GM19328 (cell line): ENCODE measurements around the gene SF3B4.
"Not testable (repeated sequence)": the region's sequence is repeated elsewhere in the genome, so short reads cannot be mapped to it uniquely, and the experiment has no call there.

Experiments
- ATAC-seq: cut with Tn5 transposase; IDR thresholded peaks from one replicate; pipeline ENCODE4 v1.9.1; 2021; ENCODE audit warnings: mild to moderate bottlenecking, moderate library complexity; ENCODE audit not compliant: unreplicated experiment

Gene SF3B4

DNA sequence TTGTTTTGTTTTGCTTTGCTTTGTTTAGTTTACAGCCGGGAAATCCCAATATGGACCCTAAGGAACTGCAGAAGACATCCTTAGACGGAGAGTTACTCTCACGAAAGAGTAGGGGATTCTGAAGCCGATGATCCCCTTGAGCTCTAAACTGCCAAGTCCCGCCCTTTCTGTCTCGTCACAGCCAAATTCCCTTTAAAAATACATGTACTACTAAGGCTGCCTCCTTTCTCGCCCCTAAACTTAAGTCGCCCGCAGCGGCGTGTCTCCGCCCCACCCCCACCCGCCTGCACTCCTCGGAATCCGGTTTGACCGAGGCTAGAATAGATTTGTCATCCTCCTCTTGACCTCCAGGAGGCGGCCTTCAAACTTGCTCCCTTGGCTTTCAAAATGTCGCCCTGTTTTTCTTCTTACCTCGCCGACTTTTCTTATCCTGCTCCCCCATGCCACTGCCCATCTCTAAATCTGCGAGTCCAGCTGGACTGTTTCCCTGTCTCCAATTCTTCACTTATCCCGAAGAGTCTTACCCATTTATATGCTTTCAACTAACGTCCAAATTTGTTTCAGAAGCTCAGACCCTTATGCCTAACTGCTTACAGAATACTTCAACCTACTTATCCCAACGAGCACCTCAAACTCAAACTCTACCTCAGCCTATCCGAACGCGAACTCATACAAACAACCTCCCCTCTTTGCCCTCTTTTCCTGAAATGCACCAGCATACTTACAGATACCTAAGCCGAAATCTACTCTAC, 39.2 kb downstream of the SF3B4 start:
- no peak for ATAC-seq

GRCh38 chr1:149887456-149888246, 40.0 kb downstream of the SF3B4 start:
- peak; percentile 36 for ATAC-seq

- ATAC-seq: not testable (repeated sequence)
These were observed 40.5 kb downstream of the SF3B4 start for GRCh38 chr1:149887196-149887455.

- ATAC-seq: peak; percentile 68
These were observed 41.0 kb downstream of the SF3B4 start for GRCh38 chr1:149886396-149887195.

DNA sequence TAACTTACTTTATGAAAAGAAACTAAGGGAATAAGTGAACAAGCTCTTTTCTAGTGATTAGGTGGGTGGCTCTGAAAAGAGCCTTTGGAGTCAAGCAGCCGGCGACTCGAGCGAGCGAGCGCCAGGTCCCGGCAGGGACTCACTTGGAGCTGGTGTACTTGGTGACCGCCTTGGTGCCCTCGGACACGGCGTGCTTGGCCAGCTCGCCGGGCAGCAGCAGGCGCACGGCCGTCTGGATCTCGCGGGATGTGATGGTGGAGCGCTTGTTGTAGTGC, 41.5 kb downstream of the SF3B4 start:
- ATAC-seq: not testable (repeated sequence)

DNA sequence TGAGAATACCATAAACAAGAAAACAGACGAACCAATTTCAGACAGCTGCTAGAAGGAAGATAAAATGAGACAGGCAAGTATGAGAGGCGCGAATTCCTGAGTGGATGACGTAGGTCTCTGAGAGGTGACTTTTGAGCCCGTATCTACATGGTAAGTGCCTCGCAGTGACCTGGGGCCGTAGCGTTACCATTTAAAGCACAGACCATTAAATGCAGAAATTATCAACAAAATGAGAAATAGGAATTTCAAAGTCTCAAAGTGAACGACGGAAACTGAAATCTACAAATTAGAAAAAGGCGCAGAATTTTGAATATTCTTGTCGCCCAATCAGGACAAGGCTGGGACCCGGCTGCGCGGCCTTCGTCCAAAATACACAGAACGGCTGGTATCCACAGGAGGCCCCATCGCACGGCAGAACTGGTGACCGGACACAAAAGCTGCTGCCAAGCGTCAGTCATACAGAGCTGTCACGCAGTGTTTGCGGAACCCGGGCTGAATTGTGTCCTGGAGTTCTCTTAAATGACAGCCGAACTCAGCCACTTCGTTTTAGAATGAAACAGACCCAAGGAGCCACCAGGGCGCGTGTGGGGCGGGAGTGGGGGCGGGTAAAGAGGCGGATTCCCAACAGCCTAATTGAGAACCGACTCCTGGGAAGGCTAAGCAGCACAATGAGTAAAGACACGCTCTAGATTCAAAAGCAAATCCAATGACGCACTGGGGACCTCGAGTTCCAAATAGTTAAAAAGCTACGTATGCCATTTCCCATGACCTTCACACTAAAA, 42.1 kb downstream of the SF3B4 start:
- ATAC-seq: no peak

DNA sequence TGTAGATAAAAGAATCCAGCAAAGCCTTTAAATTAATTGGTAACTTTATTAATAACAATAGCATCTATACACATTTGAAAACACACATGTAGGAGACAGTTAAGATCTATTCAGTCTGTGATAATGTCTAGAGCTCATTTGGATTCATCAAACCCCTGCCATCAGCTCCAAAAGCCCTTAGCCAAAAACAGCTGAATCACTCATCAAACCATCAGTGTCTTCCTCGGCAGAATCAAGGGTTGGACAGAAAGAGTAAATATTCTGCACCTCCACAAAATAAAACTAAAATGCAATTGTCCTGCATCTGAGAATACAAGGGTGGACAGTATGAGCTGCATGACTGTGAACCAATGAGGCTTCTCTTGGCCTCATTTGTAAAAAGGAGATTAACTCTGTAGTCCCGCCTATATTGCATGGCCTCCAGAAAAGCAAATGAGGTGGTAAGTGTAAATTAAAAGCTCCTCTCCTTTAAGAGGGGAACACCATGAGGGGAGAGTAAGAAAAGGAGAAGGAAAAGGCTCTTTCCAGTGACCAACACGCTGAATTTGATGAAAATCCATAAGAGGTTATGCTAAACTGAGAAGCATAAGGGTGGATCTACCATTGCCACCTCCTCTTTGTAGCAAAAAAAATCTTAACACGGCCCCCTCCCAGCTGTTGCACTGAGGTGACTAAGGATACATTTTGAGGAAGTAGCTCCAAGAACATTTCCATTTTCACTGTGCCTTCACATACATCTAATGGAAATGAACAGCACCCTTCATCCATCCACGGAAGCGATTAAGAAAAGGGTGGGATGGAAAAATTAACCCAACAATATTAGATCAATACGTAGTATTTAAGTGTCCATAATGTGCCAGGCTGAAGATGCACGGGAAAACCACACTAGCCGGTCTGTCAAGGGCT, 42.9 kb downstream of the SF3B4 start:
- ATAC-seq: no peak

DNA sequence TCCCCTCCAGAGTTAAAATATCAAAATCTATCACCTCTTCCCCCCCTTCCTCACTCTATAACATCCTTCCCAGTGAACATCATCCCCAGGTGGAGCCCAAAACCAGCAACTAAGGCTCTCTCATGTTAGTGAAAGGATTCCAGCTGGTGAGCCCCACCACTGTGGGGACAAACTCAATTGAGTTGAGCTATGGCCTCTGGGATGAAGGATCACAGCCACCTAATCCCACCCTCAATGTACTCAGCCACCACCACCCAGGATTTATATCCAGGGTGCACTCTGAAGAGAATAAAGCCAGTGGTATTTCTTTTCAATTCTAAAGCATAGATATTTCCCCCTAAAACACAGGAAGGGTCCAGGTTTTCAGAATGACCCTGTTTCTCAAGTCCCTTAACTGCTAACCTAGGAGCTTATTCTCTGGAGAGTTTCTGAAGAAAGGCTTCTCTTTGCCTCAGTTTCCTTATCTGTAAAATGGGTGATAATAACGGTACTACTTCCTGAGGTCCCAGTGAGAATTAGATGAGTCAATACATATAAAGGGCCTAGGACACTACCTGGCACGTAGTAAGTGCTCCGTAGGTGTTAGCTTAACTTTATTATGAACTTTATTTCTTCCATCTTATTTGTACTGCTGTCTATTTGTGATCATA, 43.9 kb downstream of the SF3B4 start:
- ATAC-seq: no peak

GRCh38 chr1:149881876-149882275, 45.7 kb downstream of the SF3B4 start:
- no peak for ATAC-seq

DNA sequence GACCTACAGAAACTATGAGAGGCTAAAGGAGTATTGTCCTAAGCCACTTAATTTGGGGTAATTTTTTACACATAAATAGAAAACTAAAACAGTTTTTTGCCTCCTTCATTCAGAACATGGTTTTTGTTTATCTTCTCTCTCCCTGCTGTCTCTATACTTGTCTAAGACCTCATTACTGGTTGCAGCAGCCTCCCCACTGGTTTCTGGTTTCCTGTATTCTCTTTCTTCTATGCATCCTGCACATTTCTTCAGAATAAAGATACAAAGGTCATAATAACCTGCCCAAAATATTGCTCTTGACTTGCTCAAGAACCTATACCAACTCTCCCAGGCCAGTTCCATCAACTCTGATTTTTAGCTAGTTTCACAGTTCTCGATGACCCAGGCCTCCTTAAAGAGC, 48.0 kb downstream of the SF3B4 start:
- no peak for ATAC-seq

GRCh38 chr1:149877211-149877946, 50.2 kb downstream of the SF3B4 start:
- ATAC-seq: no peak
